ENCODE data around the gene CTDSP1. TPM values are rescaled to one million over a fixed set of nuclear protein-coding genes. Genes with fewer than 3 reads are reported as not detected.

Gene CTDSP1
- total and polyA plus RNA-seq, 8 donors = 54.2 to 90.8 (median 76.3) TPM

DNA sequence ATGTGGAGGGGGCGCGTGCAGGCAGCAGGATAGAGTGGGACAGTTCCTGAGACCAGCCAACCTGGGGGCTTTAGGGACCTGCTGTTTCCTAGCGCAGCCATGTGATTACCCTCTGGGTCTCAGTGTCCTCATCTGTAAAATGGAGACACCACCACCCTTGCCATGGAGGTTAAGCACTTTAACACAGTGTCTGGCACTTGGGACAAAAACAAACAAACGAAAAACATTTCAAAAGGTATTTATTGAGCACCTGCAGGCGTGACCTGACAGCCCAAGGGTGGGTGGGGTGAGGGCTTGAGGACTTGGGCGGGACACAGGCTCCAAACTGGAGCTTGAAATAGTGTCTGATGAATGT, 4.6 kb upstream of the CTDSP1 start:
- FAIRE-seq (no peak), ATAC-seq (no peak), DNase-seq (no peak)
- Histone ChIP-seq H3K4me1 (peaks cover 4 to 14% (median 10%) of the 10 kb centered on the region in 3 donors), H3K27me3 (no peaks in the 10 kb centered on the region), H3K4me3 (peak overlapping the region in 1 of 4 donors; percentile 98), H3K9me3 (no peaks in the 10 kb centered on the region), H3K36me3 (no peaks in the 10 kb centered on the region), H3K27ac (peak overlapping the region in 1 of 4 donors; percentile 95)
- TF ChIP-seq, protein P1, sequence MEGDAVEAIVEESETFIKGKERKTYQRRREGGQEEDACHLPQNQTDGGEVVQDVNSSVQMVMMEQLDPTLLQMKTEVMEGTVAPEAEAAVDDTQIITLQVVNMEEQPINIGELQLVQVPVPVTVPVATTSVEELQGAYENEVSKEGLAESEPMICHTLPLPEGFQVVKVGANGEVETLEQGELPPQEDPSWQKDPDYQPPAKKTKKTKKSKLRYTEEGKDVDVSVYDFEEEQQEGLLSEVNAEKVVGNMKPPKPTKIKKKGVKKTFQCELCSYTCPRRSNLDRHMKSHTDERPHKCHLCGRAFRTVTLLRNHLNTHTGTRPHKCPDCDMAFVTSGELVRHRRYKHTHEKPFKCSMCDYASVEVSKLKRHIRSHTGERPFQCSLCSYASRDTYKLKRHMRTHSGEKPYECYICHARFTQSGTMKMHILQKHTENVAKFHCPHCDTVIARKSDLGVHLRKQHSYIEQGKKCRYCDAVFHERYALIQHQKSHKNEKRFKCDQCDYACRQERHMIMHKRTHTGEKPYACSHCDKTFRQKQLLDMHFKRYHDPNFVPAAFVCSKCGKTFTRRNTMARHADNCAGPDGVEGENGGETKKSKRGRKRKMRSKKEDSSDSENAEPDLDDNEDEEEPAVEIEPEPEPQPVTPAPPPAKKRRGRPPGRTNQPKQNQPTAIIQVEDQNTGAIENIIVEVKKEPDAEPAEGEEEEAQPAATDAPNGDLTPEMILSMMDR (IDR thresholded peaks at IDR 0.05) = no peak
- intact Hi-C loops (cut with DNase I) = loop anchor here in 1 of 3 donors (10.0 kb wide), 1 partner anchor 120 kb away; the partner anchor contains the start of genes AAMP and PNKD
- WGBS, 2 donors = 77 to 91% methylated on average over 6 of the region's 6 CpGs

DNA sequence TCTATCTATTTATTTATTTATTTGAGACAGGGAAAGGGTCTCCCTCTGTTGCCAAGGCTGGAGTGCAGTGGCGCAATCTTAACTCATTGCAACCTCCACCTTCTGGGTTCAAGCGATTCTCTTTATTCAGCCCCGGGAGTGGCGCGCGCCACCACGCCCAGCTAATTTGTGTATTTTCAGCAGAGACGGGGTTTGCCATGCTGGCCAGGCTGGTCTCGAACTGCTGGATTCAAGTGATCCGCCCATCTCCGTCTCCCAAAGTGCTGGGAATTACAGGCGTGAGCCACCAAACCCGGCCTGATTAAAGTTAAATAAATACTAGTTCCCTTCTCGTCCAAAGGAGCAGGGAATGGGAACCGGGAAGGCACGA, 4.2 kb upstream of the CTDSP1 start:
- no peaks in the 10 kb centered on the region for H3K9me3 ChIP-seq
- ATAC-seq (no peak), DNase-seq (peak in 1 of 6 donors; percentile 29), FAIRE-seq (no peak)
- H3K36me3 ChIP-seq = no peaks in the 10 kb centered on the region
- 25 to 32% methylated on average over 16 of the region's 16 CpGs for WGBS, 2 donors
- intact Hi-C loops (cut with DNase I) = loop anchor here in 1 of 3 donors (10.0 kb wide), 1 partner anchor 121 kb away; the partner anchor contains the start of genes AAMP and PNKD
- peaks cover 4 to 14% (median 10%) of the 10 kb centered on the region in 3 donors for H3K4me1 ChIP-seq
- H3K27me3 ChIP-seq = no peaks in the 10 kb centered on the region
- H3K27ac ChIP-seq = peak overlapping the region; percentile 95 to 100 (median 98)
- peak overlapping the region in 3 of 4 donors; percentile 10 to 98 (median 80) for H3K4me3 ChIP-seq
- TF ChIP-seq, protein P1 (IDR thresholded peaks at IDR 0.05) = no peak

DNA sequence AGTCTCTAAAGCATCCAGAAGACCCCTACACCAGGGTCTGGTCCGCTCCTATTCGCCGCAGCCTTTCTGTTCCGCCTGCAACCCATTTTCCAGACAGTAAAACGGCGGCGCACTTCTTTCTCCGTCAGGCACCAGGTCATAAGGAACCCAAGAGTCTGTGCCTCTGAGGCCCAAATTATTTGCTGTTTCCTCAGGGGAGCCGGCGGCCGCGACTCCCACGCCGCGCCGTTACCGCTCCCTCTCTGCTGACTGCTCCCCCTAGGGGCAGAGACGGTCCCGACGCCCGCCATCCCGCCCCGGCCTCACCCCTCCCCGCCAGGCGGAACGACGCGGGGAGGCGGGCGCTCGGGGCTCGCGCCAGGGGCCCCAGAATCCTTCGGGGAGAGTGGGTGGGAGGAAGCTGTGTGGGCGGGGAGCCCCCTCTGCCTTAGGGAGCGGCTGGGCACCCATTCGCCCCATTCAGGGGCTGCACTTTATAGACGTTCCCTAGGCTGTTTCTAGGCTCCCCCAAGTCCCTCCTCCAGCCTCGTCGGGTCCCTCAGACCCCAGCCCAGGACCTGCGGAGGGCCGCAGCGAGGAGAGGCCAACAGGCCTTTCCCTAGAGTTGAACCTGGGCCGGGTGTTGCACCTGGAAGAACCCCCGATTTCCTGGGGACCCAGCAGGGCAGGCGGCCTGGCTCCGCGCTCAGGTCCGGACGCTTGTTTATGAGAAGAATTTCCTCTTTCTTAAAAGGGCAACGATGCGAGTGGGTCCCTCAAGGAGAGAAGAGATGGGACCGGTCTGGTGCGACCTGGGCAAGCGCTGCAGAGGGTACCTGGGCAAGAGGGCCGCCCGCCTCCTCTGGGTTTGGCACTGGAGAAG, 3.6 kb upstream of the CTDSP1 start:
- TF ChIP-seq, protein P1 (IDR thresholded peaks at IDR 0.05) = peak; percentile 86 to 96 (median 93)
- Histone ChIP-seq H3K36me3 (no peaks in the 10 kb centered on the region), H3K4me1 (peaks cover 4 to 14% (median 10%) of the 10 kb centered on the region in 3 donors), H3K9me3 (no peaks in the 10 kb centered on the region), H3K4me3 (peak overlapping the region; percentile 36 to 98 (median 88)), H3K27me3 (no peaks in the 10 kb centered on the region), H3K27ac (peak overlapping the region; percentile 95 to 100 (median 98))
- WGBS, 2 donors = 1 to 2% methylated on average over 54 to 57 of the region's 57 CpGs
- DNase-seq = peak; percentile 95 to 98 (median 96)
- no peak for FAIRE-seq
- intact Hi-C loops (cut with DNase I) = loop anchor here in 1 of 3 donors (10.0 kb wide), 1 partner anchor 121 kb away; the partner anchor contains the start of genes AAMP and PNKD
- ATAC-seq = peak; percentile 70 to 80 (median 72)

DNA sequence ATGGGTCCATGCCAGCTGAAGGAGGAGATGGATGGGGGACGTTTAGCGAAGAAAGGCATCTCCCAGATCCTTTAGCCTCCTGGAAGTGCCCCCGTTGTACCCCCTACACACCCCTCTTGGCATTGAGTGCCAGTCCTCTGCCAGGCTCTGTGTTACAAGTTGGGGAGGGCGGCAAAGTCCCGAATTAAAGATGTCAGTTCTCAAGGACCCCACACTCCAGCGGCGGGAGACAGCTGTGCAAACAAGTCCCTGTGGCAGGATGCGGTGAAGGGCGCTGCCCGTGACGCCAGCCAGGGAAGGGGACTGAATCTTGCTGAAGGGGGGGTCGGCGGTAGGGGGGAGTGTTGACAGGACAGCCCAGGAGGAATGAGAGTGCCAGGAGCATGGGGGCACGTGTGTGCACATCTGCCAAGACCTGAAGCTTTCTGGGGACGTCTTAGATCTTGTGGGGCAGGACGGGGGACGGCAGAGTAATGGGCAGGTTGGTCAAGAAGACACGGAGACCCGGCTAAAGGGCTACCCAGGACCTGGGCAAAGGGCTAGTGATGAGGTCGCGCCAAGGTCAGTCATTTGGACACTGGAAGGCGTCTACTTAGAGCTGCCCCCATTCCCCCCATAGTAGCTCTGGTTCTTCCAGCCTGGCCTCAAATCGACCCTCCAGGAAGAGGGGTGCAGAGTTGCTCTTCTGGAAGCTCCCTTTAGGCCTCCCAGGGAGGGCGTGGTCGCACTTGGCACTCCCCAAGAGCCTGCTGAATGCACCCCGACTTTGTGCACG, 2.8 kb upstream of the CTDSP1 start:
- peak; percentile 11 to 25 (median 18) for ATAC-seq
- FAIRE-seq = no peak
- Histone ChIP-seq H3K27ac (peak overlapping the region; percentile 95 to 100 (median 98)), H3K9me3 (no peaks in the 10 kb centered on the region), H3K4me1 (peaks cover 9 to 15% (median 14%) of the 10 kb centered on the region in 3 donors), H3K4me3 (peak overlapping the region; percentile 36 to 98 (median 88)), H3K27me3 (no peaks in the 10 kb centered on the region), H3K36me3 (peaks cover 0 to 4% (median 0%) of the 10 kb centered on the region in 3 donors)
- intact Hi-C loops (cut with DNase I) = loop anchor here in 1 of 3 donors (10.0 kb wide), 1 partner anchor 122 kb away; the partner anchor contains the start of genes AAMP and PNKD
- TF ChIP-seq, protein P1 (IDR thresholded peaks at IDR 0.05) = no peak
- DNase-seq = peak; percentile 80 to 92 (median 83)
- WGBS, 2 donors = 1% methylated on average over 27 of the region's 27 CpGs

Measured in pancreas (tissue), 10 donors.